Motor neuron (in vitro differentiated cells): ENCODE results near the gene PI16. TPM values are rescaled to one million over a fixed set of nuclear protein-coding genes. Genes with fewer than 3 reads are reported as not detected.

Experiments
- ATAC-seq, 8 experiments: fragments of 200-7000 bp; cut with Tn5 transposase; replicated peaks in 6 of 8; 2 replicates each; pipeline ENCODE4 v1.8.0; 2021; ENCODE audit warnings: mild to moderate bottlenecking in 8 of 8, moderate library complexity in 8 of 8
- H3K27ac ChIP-seq, 2 donors: fragments of 250-450 bp; sonication (Bioruptor Pico); 2 replicates each; pipeline ENCODE4 v1.9.0; 2021; ENCODE audit warnings: antibody characterized with exemption in 2 of 2, mild to moderate bottlenecking in 2 of 2, moderate library complexity in 1 of 2
- H3K4me1 ChIP-seq, 2 donors: fragments of 250-450 bp; sonication (Bioruptor Pico); replicated peaks in 1 of 2; 2 replicates each; pipeline ENCODE4 v1.6.1; 2021; ENCODE audit warnings: antibody characterized with exemption in 2 of 2, mild to moderate bottlenecking in 2 of 2, moderate library complexity in 1 of 2
- H3K4me3 ChIP-seq, 5 donors: fragments of 250-450 bp; sonication (Bioruptor Pico); 2 replicates each; pipeline ENCODE4 v1.9.0; 2021; ENCODE audit warnings: antibody characterized with exemption in 5 of 5, mild to moderate bottlenecking in 5 of 5, moderate library complexity in 4 of 5
- WGBS, 10 experiments: fragments of 450-650 bp; shearing (Covaris generic); methylation state at CpG; one replicate each; pipeline ENCODE4 v1.0.0; 2022; 5-methylcytosine and 5-hydroxymethylcytosine counted together
- in situ Hi-C, 9 experiments: fragments of 400-800 bp; cut with MboI; loops; one replicate each; pipeline ENCODE4 v1.15.0; 2021; ENCODE audit warnings: low sequenced_read_pairs in 9 of 9, low pct_unique_long_range_greater_than_20kb in 2 of 9; ENCODE audit not compliant: unreplicated experiment in 9 of 9
- total RNA-seq, 8 experiments: library from RNA; unstranded; fragments of 300-600 nt; gene quantifications; 2 replicates each; pipeline versions ENCODE4 v1.2.3 to v1.2.4, GENCODE V29; 2022

PI16 gene
- total RNA-seq, 8 experiments from 2014 or later: 0.09 to 3.4 (median 0.30) TPM; not detected in 2

DNA sequence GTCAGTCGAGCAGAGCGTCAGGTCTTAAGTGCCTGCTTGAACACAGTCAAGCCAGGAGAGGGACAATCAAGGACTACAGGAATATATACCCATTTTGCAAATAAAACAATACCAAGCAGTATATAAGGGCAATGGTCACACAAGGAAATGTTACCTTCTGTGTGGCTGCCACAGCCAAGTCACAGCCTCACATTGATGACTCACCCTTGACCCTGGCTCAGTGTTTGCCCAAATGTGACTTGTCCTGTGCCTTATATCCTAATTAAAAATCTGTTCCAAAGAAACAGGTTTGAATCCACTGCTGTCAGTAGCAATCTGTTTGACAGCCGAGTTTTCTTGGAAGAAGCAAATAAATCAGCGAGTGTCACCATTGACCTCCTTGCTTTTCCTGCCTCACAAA lies 34.5 kb upstream of the PI16 start:
- in situ Hi-C loops: no loop called here
- WGBS, 10 experiments: 63 to 100% (median 83%) methylated on average over 2 to 4 of the region's 4 CpGs; no CpG with 5 or more reads in 1 of the 10 experiments
- no peak overlapping the region for H3K4me3 ChIP-seq
- H3K27ac ChIP-seq: no peak overlapping the region
- no peaks in the 10 kb centered on the region for H3K4me1 ChIP-seq
- ATAC-seq: no peak

- in situ Hi-C loops: no loop called here
- ATAC-seq: no peak
- 42 to 96% (median 82%) methylated on average over 2 to 5 of the region's 5 CpGs for WGBS, 10 experiments
Measured at GRCh38 chr6:36920546-36920945, 34.0 kb upstream of the PI16 start.

DNA sequence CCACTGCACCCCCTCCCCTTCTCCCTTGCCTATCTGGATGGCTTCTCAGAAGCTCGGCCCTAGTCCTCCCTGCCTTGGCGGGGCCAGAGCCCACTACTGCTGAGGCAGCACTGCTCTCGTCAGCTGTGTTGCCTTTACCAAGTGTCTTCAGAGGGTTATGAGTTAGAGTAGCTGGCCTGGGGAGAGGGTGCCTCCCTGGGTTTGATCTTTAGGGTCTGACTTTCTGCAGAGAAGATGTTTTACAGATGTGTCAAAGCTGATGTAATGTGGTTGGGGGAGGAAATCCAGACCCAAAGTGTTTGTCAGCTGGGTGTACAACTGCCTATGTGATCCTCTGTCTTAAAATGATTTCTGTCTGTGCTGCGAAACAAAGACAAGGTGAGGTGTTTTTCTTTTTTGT lies 30.4 kb upstream of the PI16 start:
- Histone ChIP-seq H3K27ac (no peak overlapping the region), H3K4me3 (no peak overlapping the region), H3K4me1 (peaks cover 0 to 6% of the 10 kb centered on the region in 2 donors)
- 10 to 100% (median 89%) methylated on average over 1 to 4 of the region's 4 CpGs; no CpG with 5 or more reads in 3 of the 10 experiments for WGBS, 10 experiments
- in situ Hi-C loops: no loop called here
- no peak for ATAC-seq

More at GRCh38 chr6:36920546-36920945, 34.0 kb upstream of the PI16 start:
- no peak overlapping the region for H3K27ac ChIP-seq
- no peak overlapping the region for H3K4me3 ChIP-seq
- no peaks in the 10 kb centered on the region for H3K4me1 ChIP-seq

GRCh38 chr6:36924778-36925374 lies 29.7 kb upstream of the PI16 start:
- Histone ChIP-seq H3K4me3 (no peak overlapping the region), H3K27ac (no peak overlapping the region), H3K4me1 (peaks cover 0 to 6% of the 10 kb centered on the region in 2 donors)
- peak in 3 of 8 experiments; percentile 17 to 87 (median 45) for ATAC-seq
- in situ Hi-C loops: no loop called here
- 24 to 100% (median 73%) methylated on average over 1 to 5 of the region's 5 CpGs; no CpG with 5 or more reads in 3 of the 10 experiments for WGBS, 10 experiments

DNA sequence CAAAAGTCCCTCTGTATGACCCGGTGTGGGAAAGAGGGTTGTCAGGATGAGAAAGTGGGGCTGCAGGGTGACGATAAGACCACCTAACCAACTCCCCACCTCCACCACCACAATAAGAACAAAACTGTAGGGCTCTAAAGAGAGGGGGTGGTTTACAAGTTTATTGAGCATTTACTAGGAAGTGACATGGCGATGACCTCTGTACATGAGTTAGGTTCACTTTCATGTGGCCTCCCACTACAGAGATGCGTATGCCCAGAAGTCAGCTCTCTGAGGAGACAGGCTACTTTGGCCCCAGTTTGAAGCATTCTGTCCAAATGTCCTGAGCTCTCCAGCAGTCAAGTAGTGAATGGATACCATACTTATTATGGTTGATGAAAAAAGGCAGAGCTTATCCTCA lies 28.7 kb upstream of the PI16 start:
- 90 to 100% (median 100%) methylated on average over 1 to 2 of the region's 4 CpGs; no CpG with 5 or more reads in 4 of the 10 experiments for WGBS, 10 experiments
- Histone ChIP-seq H3K27ac (no peak overlapping the region), H3K4me3 (no peak overlapping the region), H3K4me1 (peaks cover 0 to 6% of the 10 kb centered on the region in 2 donors)
- in situ Hi-C loops: no loop called here
- no peak for ATAC-seq

GRCh38 chr6:36926708-36927513 lies 27.6 kb upstream of the PI16 start:
- no peak for ATAC-seq
- H3K4me1 ChIP-seq: peaks cover 0 to 6% of the 10 kb centered on the region in 2 donors
- in situ Hi-C loops: no loop called here
- no peak overlapping the region for H3K4me3 ChIP-seq
- H3K27ac ChIP-seq: no peak overlapping the region
- WGBS, 10 experiments: 56 to 95% (median 80%) methylated on average over 1 to 9 of the region's 10 CpGs; no CpG with 5 or more reads in 1 of the 10 experiments

DNA sequence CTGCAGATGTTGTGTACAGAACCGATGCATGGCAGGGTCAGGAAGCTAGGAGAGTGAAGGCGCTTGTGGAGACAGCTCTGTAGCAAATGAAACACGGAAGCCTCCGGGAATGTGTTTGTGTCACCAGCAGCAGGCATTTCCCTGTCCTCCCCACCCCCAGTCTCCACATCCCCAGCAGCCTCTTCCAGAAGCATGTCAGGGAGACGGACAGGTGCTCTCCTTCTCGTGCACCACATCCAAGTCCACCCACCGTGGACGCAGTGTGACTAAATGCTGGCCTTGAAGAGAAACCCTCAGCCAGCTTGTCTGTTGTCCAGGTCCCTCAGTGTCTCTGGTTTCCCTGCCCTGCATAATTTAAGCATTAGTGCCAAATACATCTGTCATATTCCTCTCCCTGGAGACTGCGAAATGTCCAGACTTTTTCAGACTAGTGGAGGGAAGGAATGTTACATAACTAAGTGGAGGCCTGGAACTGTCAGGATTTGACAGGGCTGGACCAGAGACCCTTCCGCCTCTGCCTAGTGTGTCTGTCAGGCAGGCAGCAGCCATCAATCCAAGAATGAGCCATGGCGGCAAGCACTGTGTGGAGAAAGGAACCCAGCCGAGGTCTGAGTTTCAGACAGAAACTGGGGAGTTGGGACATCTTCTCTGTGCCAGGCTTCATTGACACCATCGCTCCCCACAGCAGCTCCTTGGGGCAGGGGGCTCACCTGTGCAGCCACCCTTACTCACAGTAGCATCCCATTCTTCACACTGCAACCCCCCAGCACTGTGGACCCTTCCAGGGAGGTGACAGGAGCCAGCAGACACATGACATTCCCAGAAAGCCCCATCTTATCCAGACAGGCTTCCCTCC lies 26.6 kb upstream of the PI16 start:
- in situ Hi-C loops: no loop called here
- H3K4me1 ChIP-seq: peaks cover 0 to 6% of the 10 kb centered on the region in 2 donors
- 20 to 83% (median 69%) methylated on average over 1 to 9 of the region's 13 CpGs; no CpG with 5 or more reads in 4 of the 10 experiments for WGBS, 10 experiments
- peak; percentile 12 to 89 (median 82) for ATAC-seq
- no peak overlapping the region for H3K27ac ChIP-seq
- H3K4me3 ChIP-seq: no peak overlapping the region

DNA sequence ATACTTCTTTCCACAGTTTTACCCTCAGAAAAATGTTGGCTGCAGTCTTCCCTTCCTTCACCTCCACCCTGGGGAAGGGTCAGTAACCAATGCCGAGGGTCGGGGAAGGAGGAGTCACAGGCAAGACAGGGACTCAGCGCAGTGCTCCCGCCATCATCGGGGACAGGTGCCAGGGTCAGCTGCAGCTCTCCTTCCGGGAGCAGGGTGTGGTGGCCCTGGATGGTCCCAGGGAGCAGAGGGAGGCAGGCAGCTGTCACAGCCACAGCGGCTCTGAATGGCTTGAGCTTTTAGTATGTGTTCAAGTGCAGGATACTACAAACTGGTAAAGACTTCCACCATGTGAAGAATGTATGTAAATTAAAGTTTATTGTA lies 26.0 kb upstream of the PI16 start:
- Histone ChIP-seq H3K4me3 (no peak overlapping the region), H3K4me1 (peaks cover 0 to 6% of the 10 kb centered on the region in 2 donors), H3K27ac (no peak overlapping the region)
- in situ Hi-C loops: no loop called here
- WGBS, 10 experiments: 20 to 80% (median 67%) methylated on average over 1 to 5 of the region's 7 CpGs; no CpG with 5 or more reads in 4 of the 10 experiments
- ATAC-seq: peak in 6 of 8 experiments; percentile 5 to 25 (median 15)

DNA sequence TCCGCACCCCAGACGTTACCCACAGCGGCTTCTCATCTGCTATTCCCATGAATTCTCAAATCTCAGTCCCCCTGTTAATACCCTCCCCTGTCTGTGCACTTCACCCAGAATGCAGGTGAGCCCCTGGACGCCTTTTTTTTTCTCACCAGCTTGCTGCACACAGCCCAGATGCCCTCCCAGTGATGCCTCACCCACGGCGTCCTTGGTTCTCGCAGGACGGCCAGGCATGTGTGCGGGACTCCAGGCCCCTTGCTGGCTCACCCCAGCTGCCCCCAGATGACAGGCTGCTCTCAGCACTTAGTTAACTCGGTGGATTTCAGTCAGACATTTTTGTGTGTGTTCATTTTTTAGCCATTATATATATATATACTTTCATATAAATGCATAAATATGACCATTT lies 25.4 kb upstream of the PI16 start:
- H3K27ac ChIP-seq: no peak overlapping the region
- in situ Hi-C loops: no loop called here
- peaks cover 0 to 6% of the 10 kb centered on the region in 2 donors for H3K4me1 ChIP-seq
- 40 to 100% (median 73%) methylated on average over 1 to 7 of the region's 10 CpGs; no CpG with 5 or more reads in 1 of the 10 experiments for WGBS, 10 experiments
- ATAC-seq: no peak
- H3K4me3 ChIP-seq: no peak overlapping the region

- in situ Hi-C loops: no loop called here
- WGBS, 10 experiments: 0 to 80% (median 44%) methylated on average over 1 to 5 of the region's 5 CpGs
- Histone ChIP-seq H3K4me1 (peaks cover 0 to 6% of the 10 kb centered on the region in 2 donors), H3K4me3 (no peak overlapping the region), H3K27ac (no peak overlapping the region)
- peak in 1 of 8 experiments; percentile 17 for ATAC-seq
Measured at GRCh38 chr6:36929607-36930006, 24.9 kb upstream of the PI16 start.

- Histone ChIP-seq H3K4me1 (peaks cover 0 to 6% of the 10 kb centered on the region in 2 donors), H3K4me3 (no peak overlapping the region), H3K27ac (no peak overlapping the region)
- 80 to 100% (median 98%) methylated on average over 2 to 4 of the region's 4 CpGs; no CpG with 5 or more reads in 4 of the 10 experiments for WGBS, 10 experiments
- ATAC-seq: no peak
- in situ Hi-C loops: no loop called here
Measured at GRCh38 chr6:36930483-36930882, 24.1 kb upstream of the PI16 start.

DNA sequence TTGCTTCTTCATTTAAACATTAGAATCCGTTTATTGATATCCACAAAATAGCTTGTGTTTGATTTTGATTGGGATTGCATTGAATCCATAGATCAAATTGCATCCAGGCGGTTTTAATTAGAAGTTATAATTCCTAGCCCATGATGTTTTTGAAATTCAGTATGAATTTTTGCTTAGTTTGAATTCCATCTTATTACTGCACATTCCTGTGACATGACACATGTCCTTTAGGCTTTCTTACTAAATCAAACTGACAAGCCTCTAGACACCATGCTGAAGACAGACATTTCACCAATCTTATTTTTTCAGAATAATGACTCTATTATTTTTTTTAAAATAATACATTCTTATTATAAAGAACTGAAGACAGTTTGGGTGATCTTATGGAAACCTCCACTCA lies 21.4 kb upstream of the PI16 start:
- peak in 3 of 8 experiments; percentile 52 to 70 (median 65) for ATAC-seq
- no peak overlapping the region for H3K27ac ChIP-seq
- 17 to 82% (median 52%) methylated on average over 1 to 2 of the region's 2 CpGs; no CpG with 5 or more reads in 2 of the 10 experiments for WGBS, 10 experiments
- in situ Hi-C loops: no loop called here
- no peaks in the 10 kb centered on the region for H3K4me1 ChIP-seq
- H3K4me3 ChIP-seq: no peak overlapping the region

DNA sequence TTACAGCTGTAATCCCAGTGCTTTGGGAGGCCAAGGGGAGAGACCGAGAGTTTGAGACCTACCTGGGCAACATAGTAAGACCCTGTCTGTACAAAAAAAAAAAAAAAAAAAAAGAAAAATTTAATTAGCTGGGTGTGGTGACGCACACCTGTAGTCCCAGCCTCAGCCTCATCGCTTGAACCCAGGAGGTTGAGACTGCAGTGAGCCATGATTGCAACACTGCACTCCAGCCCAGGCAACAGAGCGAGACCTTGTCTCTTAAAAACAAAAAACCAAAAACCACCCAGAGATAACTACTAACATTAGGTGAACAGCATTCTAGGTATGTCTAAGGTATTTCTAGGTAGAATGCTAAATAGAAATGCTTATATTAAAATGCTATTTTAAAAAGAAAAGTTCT lies 21.0 kb upstream of the PI16 start:
- Histone ChIP-seq H3K4me1 (no peaks in the 10 kb centered on the region), H3K27ac (no peak overlapping the region), H3K4me3 (no peak overlapping the region)
- ATAC-seq: no peak
- WGBS, 10 experiments: 70 to 100% (median 92%) methylated on average over 1 to 4 of the region's 4 CpGs; no CpG with 5 or more reads in 2 of the 10 experiments
- in situ Hi-C loops: no loop called here
